ENCODE data around the gene CCDC33.

The CCDC33 gene

GRCh38 chr15:74262625-74263024, 26.5 kb downstream of the CCDC33 start:
- no peak for TF ChIP-seq CTCF (IDR thresholded peaks at IDR 0.05)

- TF ChIP-seq CTCF (IDR thresholded peaks at IDR 0.05): no peak
These were observed 27.3 kb downstream of the CCDC33 start for GRCh38 chr15:74263466-74263865.

DNA sequence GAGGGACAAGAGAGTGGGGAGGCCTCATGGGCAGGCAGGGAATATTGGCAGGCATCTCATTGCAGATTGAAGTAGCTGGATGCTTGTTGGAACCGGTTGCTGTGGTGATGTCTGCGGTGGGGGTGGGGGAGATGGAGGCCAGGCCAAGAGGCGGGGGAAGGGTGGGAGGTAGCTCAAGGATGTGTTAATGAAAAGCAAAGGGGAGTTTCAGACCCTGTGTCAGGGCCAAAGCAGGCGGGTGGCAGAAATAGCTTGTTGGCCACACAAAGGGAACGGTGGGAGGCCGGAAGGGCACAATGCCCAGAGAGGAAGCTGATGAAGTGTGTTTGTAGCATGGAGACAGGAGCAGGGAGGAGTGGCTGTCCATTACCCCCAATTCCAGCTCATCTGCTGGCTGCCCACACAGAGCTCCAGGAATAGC, 28.0 kb downstream of the CCDC33 start:
- no peak for TF ChIP-seq CTCF (IDR thresholded peaks at IDR 0.05)

- TF ChIP-seq CTCF (IDR thresholded peaks at IDR 0.05): no peak
These were observed 29.0 kb downstream of the CCDC33 start for GRCh38 chr15:74265046-74265639.

GRCh38 chr15:74268020-74268419, 31.9 kb downstream of the CCDC33 start:
- no peak for TF ChIP-seq CTCF (IDR thresholded peaks at IDR 0.05)

- no peak for TF ChIP-seq CTCF (IDR thresholded peaks at IDR 0.05)
These were observed 33.4 kb downstream of the CCDC33 start for GRCh38 chr15:74269362-74270035.

DNA sequence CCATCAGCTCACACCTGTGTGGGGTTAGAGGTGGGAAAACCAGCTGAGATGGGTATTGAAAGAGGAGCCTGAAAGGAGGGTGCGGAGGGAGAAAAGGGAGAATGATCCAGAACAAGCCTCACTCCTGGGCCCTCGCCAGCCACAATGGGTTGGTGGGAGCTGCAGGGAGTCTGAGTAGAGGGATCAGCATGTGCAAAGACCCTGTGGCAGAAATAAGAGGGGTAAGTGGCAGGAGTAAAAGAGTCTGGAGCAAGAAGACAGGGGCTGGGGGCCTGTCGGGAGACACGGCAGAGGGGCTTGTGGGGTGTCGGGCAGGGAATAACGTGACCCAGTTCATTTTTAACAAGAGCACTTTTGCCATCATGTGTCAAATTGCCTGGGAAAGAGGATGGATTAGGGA, 34.0 kb downstream of the CCDC33 start:
- TF ChIP-seq CTCF (IDR thresholded peaks at IDR 0.05): no peak

All from LNCAP (cell line).